ENCODE data around the gene PTGS1.
"Not testable (repeated sequence)": the region's sequence is repeated elsewhere in the genome, so short reads cannot be mapped to it uniquely, and the experiment has no call there.

Gene PTGS1

DNA sequence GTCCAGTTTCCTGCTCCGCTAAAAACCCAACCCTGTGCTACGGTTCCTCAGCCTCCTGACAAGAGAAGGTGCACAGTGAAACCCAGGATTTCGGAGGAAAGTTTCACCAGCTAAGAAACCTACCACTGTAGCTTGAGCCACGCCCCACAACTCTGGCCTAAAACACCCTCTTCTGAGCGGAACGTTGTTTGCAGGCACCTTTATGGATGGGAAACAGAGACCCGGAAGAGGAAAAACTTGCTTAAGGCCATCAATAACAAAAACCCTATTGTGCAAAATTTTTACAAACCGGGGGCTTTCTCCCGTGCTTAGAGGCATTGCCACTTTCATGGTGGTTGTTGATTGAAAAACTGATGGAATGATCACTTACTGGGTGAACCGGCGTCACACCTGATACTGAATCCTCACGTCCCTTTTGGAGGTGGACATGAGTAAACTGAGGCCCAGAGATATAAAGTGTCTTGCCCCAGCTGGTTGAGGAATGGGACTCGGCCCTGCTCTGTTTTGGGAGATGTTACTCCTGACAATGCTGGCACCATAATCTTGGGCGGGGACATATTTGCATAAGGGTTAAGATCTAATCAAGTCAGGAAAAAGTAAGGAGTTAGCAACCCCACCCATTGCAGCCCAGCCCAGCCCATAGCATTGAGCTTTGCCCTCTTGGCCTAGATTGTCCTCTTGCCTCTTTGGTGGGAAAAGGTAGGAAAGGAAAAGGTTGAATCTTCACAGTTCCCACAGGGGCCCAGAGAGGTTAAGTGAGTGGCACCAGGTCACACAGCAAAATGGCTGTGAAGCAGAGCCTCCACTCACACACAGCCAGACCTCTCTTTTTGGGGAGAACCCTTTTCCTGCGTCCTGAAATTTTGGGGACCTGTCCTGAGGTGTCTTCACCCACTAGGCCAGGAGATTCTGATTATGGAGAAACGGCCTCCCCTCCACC is 23.2 kb upstream of the PTGS1 start:
- FAIRE-seq, result peak; percentile 86

DNA sequence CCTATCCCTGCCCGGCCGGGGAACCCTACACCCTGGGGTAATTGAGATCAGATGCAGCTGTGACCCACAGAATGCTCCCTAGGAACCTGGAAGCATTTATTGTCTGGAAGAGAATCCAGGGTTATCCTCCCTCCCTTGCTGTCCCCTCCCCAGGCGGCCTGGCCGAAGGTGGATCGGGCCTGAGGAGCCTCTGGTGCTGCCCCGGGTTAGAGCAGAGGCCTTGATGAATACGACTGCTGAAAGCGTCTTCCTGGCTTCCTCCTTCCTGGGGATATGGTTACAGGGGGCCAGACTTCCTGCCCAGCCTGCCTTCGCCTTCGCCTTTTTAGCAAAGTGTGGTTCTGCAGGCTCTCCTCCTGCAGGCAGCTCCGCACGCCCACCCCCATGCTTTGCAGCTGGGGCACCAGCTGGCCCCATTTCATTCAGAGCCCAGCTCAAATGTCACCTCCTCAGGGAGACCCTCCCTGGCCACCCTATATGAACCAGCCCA is 22.5 kb upstream of the PTGS1 start:
- no peak for FAIRE-seq

DNA sequence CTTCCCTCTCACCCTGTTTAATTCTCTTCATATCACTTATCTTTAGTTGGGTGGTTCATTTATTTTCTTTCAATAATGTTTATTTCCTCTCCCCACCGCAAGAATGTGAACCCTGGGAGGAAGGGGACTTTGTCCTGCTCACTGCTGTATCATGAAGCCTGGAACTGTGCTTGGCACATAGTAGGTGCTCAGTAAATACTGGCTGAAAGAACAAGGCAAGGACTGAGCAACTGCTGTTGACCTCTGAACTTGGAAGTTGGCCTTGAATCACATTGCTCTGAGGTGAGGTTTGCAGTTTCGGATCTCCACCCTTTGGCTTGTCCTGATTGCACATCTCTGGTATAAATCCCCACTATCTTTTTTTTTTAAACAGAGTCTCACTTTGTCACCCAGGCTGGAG is 22.0 kb upstream of the PTGS1 start:
- no peak for FAIRE-seq

DNA sequence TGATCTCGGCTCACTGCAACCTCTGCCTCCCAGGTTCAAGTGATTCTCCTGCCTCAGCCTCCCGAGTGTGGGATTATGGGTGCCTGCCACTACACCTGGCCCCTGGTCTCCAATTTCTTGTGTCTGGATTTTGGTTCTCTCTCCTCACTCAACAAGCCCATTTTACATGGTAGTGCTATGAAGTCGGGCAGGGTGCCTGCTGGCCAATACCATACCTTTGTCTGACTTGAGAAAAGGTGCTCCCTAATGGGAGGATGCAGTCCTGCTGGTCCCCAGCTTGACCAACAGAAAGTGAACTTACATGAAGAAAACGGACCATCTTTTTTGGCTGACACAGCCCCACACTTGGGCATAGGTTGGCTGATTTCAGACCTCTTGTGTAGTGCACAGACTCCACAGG is 21.6 kb upstream of the PTGS1 start:
- FAIRE-seq, result no peak

DNA sequence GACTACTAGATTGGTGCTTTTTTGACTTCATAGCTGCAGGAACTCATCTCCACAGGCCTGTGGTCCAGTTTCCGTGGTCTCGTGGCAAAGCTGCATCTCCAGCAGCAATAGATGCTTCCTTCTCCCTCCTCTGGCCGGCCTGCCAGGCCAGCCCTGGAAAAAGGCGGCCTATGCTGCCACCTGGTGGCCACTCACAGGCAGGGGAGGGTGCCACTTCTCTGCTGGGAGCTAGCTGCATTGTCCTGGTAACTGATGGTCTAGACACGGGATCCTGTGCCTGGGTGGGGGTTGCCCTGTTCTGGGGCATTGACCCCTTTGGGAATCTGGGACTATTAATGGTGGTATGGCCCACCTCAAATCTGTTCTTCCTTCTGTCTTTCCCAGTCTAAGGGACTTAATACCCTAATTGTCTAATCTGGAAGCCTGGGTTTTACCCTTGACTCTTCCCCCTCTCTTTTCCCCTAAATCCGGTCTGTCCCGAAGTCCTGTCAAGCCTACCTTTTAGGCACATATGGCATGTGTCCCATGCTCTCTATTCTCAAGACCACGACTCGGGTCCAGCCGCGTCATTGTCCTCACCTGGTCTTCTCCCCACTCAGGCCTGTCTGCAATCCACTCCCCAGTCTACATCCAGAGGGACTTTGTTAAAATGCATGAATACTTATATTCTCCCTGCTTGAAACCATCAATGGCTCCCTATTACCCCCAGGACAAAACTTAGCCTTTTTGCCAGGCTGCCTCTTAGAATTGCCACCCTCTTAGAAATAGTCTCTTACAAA is 20.1 kb upstream of the PTGS1 start:
- peak; percentile 70 for FAIRE-seq

DNA sequence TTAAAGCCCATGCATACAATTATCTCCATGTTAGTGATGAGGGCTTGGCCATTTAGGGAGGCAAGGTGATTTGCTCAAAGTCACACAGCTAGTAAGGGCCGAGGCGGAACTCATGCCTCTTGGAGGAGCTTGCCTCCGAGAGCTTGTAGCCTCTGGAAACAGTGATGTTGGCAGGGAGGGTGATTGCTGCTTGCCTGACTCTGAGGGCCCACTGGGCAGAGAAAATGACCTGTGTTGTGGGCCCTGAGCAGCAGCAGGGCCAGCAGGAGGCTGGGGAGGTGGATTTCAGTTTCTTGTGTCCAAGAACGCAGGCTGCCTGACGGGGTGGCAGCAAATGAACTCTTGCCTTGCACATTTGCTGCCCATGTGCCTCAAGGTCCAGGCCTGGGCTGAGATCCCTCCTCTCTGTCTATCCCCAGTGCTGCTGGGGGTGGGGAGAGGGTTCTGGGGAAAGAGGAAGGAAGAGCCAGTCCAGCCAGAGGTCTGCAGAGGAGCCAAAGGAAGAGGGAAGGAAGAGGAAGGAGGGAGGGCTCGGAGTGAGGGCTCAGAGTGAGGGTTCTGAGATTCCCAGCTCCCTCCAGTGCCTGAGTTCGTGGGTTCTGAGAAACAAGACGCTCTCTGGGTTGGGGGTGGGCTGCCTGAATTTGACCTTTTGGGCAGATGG is 16.2 kb upstream of the PTGS1 start:
- FAIRE-seq, result no peak

DNA sequence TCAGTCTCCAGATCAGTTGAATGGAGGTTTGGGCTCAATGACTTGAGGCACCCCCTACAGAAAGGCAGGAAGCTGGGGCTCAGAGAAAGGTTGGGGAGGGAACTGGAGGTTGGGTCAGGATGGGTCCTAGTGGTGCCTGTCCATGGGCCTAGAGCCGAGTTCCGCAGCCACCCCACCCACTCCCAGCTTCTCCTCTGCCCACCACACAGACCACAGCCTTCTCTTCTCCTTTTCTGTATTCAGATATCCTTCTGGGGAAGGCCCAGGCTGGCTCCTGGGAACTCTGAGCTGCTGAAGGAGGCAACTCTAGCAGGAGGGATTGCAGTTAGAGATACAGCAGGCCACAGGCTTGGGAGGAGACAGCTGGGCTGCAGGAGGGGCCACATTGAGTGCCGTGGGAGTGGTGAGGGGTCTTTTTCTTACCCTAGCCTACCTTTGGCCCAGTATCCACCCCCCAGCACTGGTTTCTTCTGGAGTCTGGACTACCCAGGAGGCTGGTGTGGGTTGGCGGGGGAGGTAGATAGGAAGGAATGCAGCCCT is 15.4 kb upstream of the PTGS1 start:
- no peak for FAIRE-seq

DNA sequence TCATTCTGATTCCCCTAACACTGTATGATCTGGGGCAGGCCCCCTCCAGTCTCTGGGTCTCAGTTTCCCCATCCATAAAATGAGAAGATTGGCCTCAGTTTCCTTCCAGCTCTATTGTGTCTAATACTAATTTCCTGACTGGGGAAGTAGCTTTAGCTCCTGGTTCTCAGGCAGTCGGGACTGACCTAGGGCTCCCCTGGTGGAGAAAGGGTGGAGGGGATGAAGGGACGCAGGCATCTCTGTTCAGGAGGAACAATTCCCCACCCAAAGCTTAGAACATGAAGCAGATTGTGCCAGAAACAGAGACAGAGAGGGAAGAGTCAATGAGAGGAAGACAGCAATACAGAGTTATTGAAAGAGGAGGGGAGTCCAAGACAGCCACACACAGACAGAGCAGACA is 14.2 kb upstream of the PTGS1 start:
- no peak for FAIRE-seq

DNA sequence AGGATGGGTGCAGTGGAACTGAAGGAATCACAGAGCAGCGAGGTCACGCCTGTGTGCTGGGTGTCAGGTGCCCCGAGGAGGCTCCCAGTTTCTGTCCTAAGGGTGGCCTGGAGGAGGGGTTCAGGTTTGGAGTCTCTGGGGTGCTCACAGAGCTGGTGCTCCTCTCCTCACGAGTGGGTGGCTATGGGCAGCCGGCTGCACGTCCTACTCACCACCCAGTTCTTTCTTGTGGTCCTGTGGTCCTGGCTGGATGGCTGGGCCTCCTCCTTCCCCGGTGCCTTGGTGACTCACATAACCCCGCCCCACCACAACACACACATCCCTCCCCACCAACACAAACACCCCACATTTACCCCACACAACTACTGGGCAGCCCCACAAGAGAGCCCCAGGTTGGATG is 9.9 kb upstream of the PTGS1 start:
- no peak for FAIRE-seq

DNA sequence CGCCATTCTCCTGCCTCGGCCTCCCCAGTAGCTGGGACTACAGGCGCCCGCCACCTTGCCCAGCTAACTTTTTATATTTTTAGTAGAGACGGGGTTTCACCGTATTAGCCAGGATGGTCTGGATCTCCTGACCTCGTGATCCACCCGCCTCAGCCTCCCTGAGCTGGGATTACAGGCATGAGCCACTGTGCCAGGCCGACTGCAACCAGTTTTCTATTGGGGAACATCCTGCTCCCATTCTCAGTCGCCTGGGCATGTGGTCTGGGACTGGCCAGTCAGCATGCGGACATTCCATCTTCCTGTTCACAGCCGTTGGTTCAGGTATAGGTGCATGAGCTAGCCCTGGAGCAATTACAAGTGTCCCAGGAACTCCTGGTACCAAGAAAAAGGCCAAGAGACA is 7.7 kb upstream of the PTGS1 start:
- FAIRE-seq, result not testable (repeated sequence)

DNA sequence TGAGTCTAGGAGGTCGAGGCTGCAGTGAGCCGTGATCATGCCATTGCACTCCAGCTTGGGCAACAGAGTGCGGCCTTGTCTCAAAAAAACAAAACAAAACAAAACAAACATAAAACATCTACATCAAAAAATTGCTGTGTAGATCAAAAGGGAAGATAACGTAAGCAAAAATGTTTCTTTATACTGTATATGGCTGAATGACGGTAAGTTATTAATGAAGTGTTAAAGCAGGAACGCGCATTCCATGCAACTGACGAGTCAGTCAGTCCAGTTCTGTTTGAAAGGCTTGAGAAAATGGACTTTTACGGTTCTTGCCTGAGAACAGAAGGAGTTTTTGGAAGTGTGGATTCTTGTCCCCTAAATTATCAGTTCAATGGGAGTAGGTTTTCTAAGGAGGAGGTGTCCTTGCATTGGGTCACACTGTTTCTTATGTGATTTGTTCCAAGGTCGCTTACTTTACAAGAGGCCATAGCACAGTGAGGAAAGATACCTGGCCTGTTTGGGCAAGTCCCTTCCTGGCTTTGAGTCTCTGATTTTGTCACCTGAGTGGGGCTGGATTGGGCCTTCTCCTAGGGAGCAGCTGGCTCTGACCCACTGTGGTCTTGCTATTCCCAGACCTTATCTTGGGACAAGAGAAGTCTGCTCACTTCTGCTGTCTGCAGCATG is 6.6 kb upstream of the PTGS1 start:
- no peak for FAIRE-seq

DNA sequence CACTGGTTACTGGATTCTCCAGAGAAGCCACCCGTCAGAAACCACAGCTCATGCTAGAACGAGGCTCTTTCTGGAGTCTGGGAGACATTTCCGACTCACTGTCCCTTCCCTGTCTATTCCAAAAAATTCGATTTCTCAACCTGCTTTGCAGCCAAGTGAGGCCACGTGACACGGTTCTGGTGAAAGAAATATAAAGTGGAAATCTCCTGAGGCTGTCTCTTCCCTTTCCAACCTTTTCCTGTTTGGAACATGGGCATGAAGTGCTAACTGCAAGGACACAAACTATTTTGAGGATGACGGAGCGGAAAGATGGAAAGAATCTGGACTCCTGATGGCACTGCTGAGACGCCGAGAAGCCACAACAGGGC is 6.1 kb upstream of the PTGS1 start:
- no peak for FAIRE-seq

DNA sequence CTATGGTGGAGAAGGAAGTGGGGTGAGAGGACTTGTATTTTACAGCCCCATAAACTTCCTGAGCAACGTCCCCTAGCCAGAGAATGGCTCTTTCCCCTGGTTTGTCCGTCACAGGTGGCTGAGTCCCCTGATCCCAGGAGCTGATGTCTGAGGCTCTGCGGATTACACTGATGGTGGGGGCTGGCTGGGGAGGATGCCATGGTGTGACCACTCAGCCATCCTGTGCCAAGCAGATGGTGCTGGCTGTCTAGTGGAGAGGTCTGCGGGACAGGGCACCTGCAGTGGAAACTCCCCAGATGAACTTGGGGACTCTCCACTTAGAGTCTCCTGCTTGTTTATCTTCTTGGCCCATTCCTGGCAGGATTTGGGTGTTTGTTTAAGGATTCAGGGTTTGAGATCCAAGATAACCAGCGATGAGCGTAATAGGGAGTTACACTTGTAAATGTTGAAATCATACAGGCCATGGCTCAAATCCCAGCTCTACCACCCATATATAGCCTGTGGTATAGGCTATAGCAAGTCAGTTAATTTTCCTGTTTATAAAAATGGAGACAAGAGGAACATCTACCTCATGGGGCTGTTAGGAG is 4.7 kb upstream of the PTGS1 start:
- FAIRE-seq, result no peak

DNA sequence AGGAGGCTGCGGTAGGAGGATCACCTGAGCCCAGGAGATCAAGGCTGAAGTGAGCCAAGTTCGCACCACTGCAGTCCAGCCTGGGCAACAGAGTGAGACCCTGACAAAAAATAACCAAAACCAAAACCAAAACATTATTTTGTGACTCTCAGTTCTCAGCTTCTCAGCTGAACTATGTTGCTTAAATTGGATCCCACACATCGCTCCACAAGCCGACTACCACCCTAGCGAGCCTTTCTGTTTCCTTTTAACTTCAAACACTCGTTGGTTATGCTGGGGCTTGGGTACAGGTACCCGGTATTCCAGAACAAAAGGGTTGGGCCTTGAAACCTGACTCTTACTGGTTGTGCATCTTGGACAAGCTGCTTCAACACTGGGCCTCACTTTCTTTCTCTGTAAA is 3.8 kb upstream of the PTGS1 start:
- no peak for FAIRE-seq

DNA sequence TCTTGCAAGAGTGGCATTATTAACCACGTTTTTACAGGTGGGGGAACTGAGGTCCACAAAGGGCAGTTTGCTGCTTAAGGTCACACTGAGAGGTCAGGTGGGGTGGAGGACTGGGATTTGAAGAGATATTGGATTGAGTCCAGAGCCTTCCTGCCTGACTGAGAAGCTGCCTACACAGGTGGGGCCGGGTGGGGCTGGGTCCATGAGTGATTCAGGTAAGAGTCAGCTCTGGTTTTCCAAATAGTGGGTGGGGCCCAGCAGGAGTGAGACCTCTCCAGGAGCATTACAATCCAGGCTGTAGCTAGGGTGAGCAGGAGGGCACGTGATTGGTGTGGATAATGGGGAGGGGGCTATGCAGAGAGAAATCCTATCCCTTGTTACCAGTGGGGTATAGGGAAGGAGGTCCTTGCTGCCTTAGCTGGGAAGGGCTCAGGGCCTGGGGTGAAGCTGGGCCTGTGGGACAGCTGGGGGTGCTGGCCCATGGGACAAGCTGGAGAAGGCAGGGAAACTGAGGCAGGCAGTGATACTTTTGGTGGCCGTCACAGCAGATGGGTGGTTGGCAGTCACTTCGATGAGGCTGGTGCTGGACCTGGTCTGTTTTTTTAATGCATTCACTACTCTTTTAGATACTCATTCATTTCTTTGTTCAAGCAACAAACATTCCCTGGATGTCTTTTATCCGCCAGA is 2.9 kb upstream of the PTGS1 start:
- no peak for FAIRE-seq

DNA sequence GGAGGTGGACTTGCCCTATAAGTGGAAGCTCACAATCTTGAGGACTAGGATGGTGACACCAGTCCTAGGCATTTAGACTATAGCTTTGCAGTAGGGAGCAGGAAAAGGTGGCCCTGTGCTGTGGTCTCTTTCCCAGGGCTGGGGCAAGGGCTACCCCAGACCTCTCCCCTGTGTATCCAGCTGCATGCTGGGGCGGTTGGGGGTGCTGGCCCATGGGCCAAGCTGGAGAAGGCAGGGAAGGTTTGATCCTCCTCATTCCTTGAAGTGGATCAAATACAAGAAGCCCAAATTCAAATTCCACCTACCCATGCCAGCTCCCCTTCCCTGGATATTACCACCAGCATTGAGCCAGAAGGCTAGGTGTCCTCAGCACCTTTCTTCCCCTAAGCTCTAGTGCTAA is 2.2 kb upstream of the PTGS1 start:
- FAIRE-seq, result no peak

DNA sequence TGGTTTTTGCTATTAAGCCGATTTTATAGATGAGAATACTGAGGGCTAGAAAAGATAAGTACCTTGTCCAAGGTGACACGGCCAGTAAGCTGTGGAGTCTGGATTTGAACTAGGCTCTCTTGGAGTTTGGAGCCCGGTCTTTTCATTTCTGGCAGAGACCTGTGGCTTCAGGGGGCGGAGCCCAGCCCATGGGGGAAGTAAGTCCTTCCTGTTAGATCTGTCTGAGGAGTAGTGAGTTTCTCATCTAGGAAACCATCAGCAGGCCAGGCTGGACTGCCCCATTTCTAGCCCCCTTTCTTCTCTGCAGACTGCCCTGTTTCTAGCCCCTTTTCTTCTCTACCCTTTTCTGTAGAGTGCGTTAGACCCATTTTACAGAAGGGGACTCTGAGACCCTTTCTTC is 521 bp upstream of the PTGS1 start:
- no peak for FAIRE-seq

DNA sequence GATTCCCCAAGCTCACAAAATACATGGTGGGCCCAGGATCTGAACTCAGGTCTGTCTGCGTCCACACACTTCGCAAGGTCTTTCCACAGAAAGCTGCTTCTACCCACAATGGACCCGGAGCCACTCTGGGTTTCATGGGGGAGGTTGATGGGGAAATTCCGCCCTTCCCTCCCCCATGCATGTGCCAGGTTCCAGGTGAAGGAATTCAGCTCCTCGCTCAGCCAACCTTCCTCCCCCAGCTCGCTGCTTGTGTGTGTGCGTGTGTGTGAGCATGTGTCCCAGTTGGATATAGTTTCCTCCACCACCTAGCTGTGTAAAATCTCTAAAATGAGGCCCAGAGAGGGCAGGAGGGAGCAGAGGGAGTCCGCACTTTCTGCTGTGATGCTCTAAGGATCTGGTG is 1.0 kb downstream of the PTGS1 start:
- FAIRE-seq, result no peak

DNA sequence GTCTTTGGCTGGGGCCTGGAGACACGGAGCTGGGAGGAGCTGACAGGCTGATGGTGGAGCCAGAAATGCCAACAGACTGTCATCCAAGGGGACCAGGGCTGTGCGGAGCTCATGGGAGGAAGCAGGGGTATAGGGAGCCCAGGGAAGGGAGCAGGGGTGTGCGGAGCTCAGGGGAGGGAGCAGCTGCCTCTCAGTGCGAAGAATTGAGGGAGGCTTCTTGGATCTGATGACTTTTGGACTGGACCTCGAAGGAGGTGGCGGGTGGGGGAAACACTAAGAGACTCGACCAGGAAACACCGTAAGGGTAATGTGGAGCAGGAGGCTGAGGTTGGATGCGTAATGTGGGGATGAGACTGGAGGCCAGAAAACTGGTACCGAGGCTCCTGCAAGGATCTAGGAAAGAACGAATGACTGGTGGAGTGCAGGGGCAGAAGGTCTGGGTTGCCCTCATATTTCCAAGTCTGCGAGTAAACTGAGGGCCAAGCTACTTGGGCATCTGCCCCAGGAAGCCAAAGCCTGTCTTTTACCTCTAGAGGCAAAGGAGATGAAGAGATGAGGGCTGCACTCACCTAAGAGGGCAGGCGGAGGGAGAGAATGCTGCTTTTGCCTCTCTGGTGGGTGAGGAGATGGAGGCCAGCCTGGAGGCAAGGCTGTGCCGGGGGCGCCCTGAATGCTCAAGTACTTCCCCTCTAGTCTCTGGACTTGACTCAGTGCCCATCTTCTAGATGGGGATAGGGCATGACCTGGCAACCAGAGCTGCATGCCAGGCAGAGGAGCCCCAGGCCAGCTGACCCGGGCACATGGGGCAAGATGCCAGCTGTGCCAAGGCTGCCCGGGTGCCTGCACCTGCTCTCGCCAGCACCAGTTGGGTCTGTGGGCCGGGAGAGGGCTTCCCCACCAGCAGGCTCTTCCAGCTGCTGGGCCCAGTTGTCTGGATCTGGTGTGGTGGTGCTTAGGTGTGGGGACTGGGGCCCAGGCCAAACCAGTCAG is 2.3 kb downstream of the PTGS1 start:
- no peak for FAIRE-seq

DNA sequence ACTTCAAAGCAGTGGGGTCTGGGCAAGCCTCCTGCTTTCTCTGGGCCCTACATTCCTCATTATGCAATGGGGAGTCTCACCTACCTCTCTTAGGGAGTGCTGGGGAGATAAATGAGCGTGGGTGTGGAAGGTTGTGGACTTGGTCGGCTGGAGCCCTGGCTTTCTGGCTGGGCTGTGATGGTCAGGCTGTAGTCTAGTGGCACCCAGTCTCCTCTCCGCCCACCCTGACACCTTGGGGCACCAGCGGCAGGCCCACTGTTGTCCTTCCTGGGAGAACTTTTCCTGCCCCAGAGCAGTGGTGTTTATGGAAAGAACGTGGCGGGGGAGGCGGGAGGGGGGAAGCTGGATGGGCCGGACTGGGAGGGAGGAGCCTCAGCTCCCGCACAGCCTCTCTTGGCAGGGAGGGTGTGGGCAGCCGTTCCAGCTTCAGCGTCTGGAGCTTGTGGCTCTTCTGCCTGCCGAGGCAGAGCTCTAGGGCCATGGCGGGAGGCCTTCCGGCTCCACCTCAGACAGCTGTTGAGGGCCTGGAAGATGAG is 4.1 kb downstream of the PTGS1 start:
- FAIRE-seq, result no peak
